HepG2 (cell line): ENCODE measurements around the gene CNN3. TPM values are rescaled to one million over a fixed set of nuclear protein-coding genes. Genes with fewer than 3 reads are reported as not detected.

Source experiments
- ATF2 ChIP-seq: sonication (generic); formaldehyde crosslinking; IDR thresholded peaks from 2 replicates; pipeline ENCODE4 v1.4.0; 2020; ENCODE audit warnings: missing genetic modification reagents
- CEBPB ChIP-seq: IDR thresholded peaks from 2 replicates; pipeline ENCODE4 v1.6.1; 2011; ENCODE audit warnings: low read depth, low read length, improper control_type of control experiment, borderline replicate concordance
- ETV5 ChIP-seq: IDR thresholded peaks from 2 replicates; pipeline ENCODE4 v1.6.1; 2018; ENCODE audit warnings: missing biosample characterization, missing genetic modification reagents, inconsistent platforms, borderline replicate concordance
- ISL2 ChIP-seq: sonication (generic); formaldehyde crosslinking; IDR thresholded peaks from 2 replicates; pipeline ENCODE4 v1.5.0; 2020; ENCODE audit warnings: missing genetic modification reagents
- MLX ChIP-seq: IDR thresholded peaks from 2 replicates; pipeline ENCODE4 v1.6.1; 2016
- NCOR1 ChIP-seq: fragments of 200-600 bp; sonication (generic); IDR thresholded peaks from 2 replicates; pipeline ENCODE4 v1.7.0; 2017; ENCODE audit warnings: antibody characterized with exemption, low read length, borderline replicate concordance
- NFE2 ChIP-seq: sonication (generic); formaldehyde crosslinking; IDR thresholded peaks from 2 replicates; pipeline ENCODE4 v1.4.0; 2020; ENCODE audit warnings: missing genetic modification reagents
- NONO ChIP-seq, 2 experiments: fragments of 450-650 bp in 1 of 2; sonication (generic) in 1 of 2; formaldehyde crosslinking in 1 of 2; IDR thresholded peaks in 1 of 2; conservative IDR thresholded peaks in 1 of 2; 2 replicates each; pipeline versions ENCODE4 v1.6.1 to v1.8.0; 2017 to 2022; ENCODE audit warnings: mild to moderate bottlenecking in 1 of 2, missing genetic modification reagents in 1 of 2, moderate library complexity in 1 of 2
- NR2F6 ChIP-seq, 2 experiments: IDR thresholded peaks; 2 replicates each; pipeline ENCODE4 v1.6.1; 2016; ENCODE audit warnings: antibody characterized with exemption in 1 of 2, mild to moderate bottlenecking in 1 of 2
- STAT5B ChIP-seq: sonication (generic); formaldehyde crosslinking; IDR thresholded peaks from 2 replicates; pipeline ENCODE4 v1.4.0; 2020; ENCODE audit warnings: missing genetic modification reagents
- ZBTB25 ChIP-seq: IDR thresholded peaks from 2 replicates; pipeline ENCODE4 v1.6.1; 2018; ENCODE audit warnings: missing genetic modification reagents
- ZBTB40 ChIP-seq, 2 experiments: fragments of 450-650 bp in 1 of 2; sonication (generic) in 1 of 2; formaldehyde crosslinking in 1 of 2; IDR thresholded peaks; 2 replicates each; pipeline versions ENCODE4 v1.6.1 to v1.8.0; 2016 to 2022; ENCODE audit warnings: antibody characterized with exemption in 1 of 2, mild to moderate bottlenecking in 1 of 2, missing genetic modification reagents in 1 of 2
- ZNF230 ChIP-seq: sonication (generic); formaldehyde crosslinking; IDR thresholded peaks from 2 replicates; pipeline ENCODE4 v1.4.0; 2020; ENCODE audit warnings: mild to moderate bottlenecking, missing genetic modification reagents
- ZNF335 ChIP-seq: sonication (generic); formaldehyde crosslinking; IDR thresholded peaks from 2 replicates; pipeline ENCODE4 v1.4.0; 2020; ENCODE audit warnings: missing genetic modification reagents
- ZNF451 ChIP-seq: sonication (generic); formaldehyde crosslinking; IDR thresholded peaks from 2 replicates; pipeline ENCODE4 v1.5.0; 2020; ENCODE audit warnings: mild to moderate bottlenecking, missing genetic modification reagents
- ZNF792 ChIP-seq: IDR thresholded peaks from 2 replicates; pipeline ENCODE4 v1.6.1; 2016
- polyA plus RNA-seq, 8 experiments: library from polyadenylated mRNA; depleted of rRNA in 3 of 8; stranded (reverse) in 7 of 8; unstranded in 1 of 8; fragments of >200 nt; fragmentation: Illumina TruSeq in 4 of 8; extraction: Trizol in 4 of 8; gene quantifications; 2 replicates each; pipeline versions ENCODE4 v1.2.1 to v1.2.3, GENCODE V29; 2011 to 2016; ENCODE audit warnings: low read depth in 4 of 8, missing spikeins in 1 of 8, mixed read lengths in 1 of 8; ENCODE audit not compliant: insufficient read depth in 1 of 8
- total RNA-seq, 5 experiments: library from RNA; depleted of rRNA; stranded (reverse); fragments of >200 nt; fragmentation: Illumina TruSeq; extraction: Trizol; gene quantifications; 2 replicates each; pipeline ENCODE4 v1.2.3, GENCODE V29; 2016; ENCODE audit warnings: low read depth in 1 of 5

The CNN3 gene
- total and polyA plus RNA-seq, 2 of the 13 experiments (the other 11 are each of a cell fraction or from before 2014, with no cell fraction given) = 113 to 223 TPM

- peak; percentile 77; the same call in 1 of the 2 replicates for TF ChIP-seq ETV5 (CRISPR knock-in tag)
- peak; percentile 87 for TF ChIP-seq ISL2 (CRISPR knock-in tag)
- TF ChIP-seq NCOR1 = peak; percentile 41; the same call in 1 of the 2 replicates
- TF ChIP-seq ZBTB25 (CRISPR knock-in tag) = 0 out of 2 replicates have a peak, but pooled peaks have one; percentile 31
- TF ChIP-seq ZNF335 = 0 out of 2 replicates have a peak, but pooled peaks have one; percentile 50
- TF ChIP-seq MLX (CRISPR knock-in tag) = peak; percentile 42; the same call in 1 of the 2 replicates
- peak; percentile 31; the same call in 1 of the 2 replicates for TF ChIP-seq STAT5B
- no peak for TF ChIP-seq NONO (IDR thresholded peaks at IDR 0.05)
- TF ChIP-seq NONO (CRISPR knock-in tag; conservative IDR thresholded peaks at IDR 0.05) = 0 out of 2 replicates have a peak, but pooled peaks have one; percentile 25
- TF ChIP-seq ATF2 (CRISPR knock-in tag) = peak; percentile 94; the same call in 1 of the 2 replicates
- TF ChIP-seq ZBTB40 (IDR thresholded peaks at IDR 0.05) = no peak
- TF ChIP-seq ZBTB40 (CRISPR knock-in tag; IDR thresholded peaks at IDR 0.05) = peak; percentile 94
- peak; percentile 85 for TF ChIP-seq NR2F6 (IDR thresholded peaks at IDR 0.05)
- TF ChIP-seq NR2F6 (CRISPR knock-in tag; IDR thresholded peaks at IDR 0.05) = peak; percentile 74
- TF ChIP-seq ZNF451 (CRISPR knock-in tag) = no peak
- TF ChIP-seq ZNF792 = 0 out of 2 replicates have a peak, but pooled peaks have one; percentile 72
- TF ChIP-seq NFE2 = no peak
- 0 out of 2 replicates have a peak, but pooled peaks have one; percentile 30 for TF ChIP-seq ZNF230
- TF ChIP-seq CEBPB = peak; percentile 86
Measured at GRCh38 chr1:94962409-94963265, 35.7 kb upstream of the CNN3 start (continued).
